ENCODE measurements around the gene VCL. TPM values are rescaled to one million over a fixed set of nuclear protein-coding genes. Genes with fewer than 3 reads are reported as not detected.

VCL gene
- total RNA-seq, 1 experiment from 2014 or later, result 291 TPM

- no peak overlapping the region for H3K14ac ChIP-seq (ENCODE audit: insufficient read depth, low read length)
- DNase-seq, result no peak
- no peak overlapping the region for H2BK20ac ChIP-seq (ENCODE audit: low read depth, low read length, poor library complexity, severe bottlenecking)
- no peaks in the 10 kb centered on the region for H3K27me3 Mint-ChIP-seq (ENCODE audit: low read depth)
- no peaks in the 10 kb centered on the region for H3K23me2 ChIP-seq (ENCODE audit: insufficient read length, low read depth, low read length, poor library complexity, severe bottlenecking)
- TF ChIP-seq CTCF (conservative IDR thresholded peaks at IDR 0.05), result no peak
- no peaks in the 10 kb centered on the region for H3K4me1 ChIP-seq (ENCODE audit: insufficient read depth, low read length)
- no peak overlapping the region for H3K27ac ChIP-seq (ENCODE audit: insufficient read length, low read depth, low read length)
- H3K56ac ChIP-seq (ENCODE audit: insufficient read length, low read depth, low read length), result no peak overlapping the region
- H2BK5ac ChIP-seq (ENCODE audit: insufficient read length, low read length), result no peak overlapping the region
- no peaks in the 10 kb centered on the region for H3K9me3 Mint-ChIP-seq
- no peak overlapping the region for H4K91ac ChIP-seq (ENCODE audit: insufficient read length, low read depth, low read length)
- no peak overlapping the region for H3K4ac ChIP-seq (ENCODE audit: low read depth, low read length)
- no peak overlapping the region for H4K8ac ChIP-seq (replicated peaks; ENCODE audit: insufficient read length, low read depth, low read length)
- H2AK5ac ChIP-seq (ENCODE audit: insufficient read length, low read length), result no peak overlapping the region
- H3K27ac Mint-ChIP-seq, result peak overlapping the region in 2 of 3 experiments; percentile 42 to 68; a peak in 2 of 7 replicates
- no peaks in the 10 kb centered on the region for H4K20me1 ChIP-seq (ENCODE audit: control insufficient read depth, insufficient read depth, insufficient read length)
- H3K4me3 Mint-ChIP-seq, result no peak overlapping the region
- no peak overlapping the region for H3K18ac ChIP-seq (ENCODE audit: insufficient read length, low read depth, low read length)
- no peaks in the 10 kb centered on the region for H3K27me3 ChIP-seq (ENCODE audit: insufficient read depth, low read length)
- peaks cover 3 to 12% (median 9%) of the 10 kb centered on the region in 3 experiments; a peak in 5 of 7 replicates for H3K36me3 Mint-ChIP-seq (ENCODE audit: insufficient read depth in 1 of 3, low read depth in 3 of 3)
- no peak overlapping the region for H3K9ac ChIP-seq (ENCODE audit: extremely low read depth, insufficient read length, low read length)
- peaks cover 5 to 15% of the 10 kb centered on the region in 2 experiments; a peak in 3 of 4 replicates for H3K4me1 Mint-ChIP-seq
- no peak overlapping the region for H3T11ph ChIP-seq (ENCODE audit: low read length)
- H3K79me2 ChIP-seq (ENCODE audit: insufficient read depth, low read length), result peaks cover 18% of the 10 kb centered on the region; the same call in 1 of the 2 replicates
- H2AFZ ChIP-seq (ENCODE audit: low read length), result no peak overlapping the region
- peaks cover 3% of the 10 kb centered on the region for H3K79me1 ChIP-seq (ENCODE audit: insufficient read depth, low read depth, low read length, poor library complexity, severe bottlenecking)
- H2BK12ac ChIP-seq (ENCODE audit: insufficient read length, low read depth, low read length), result no peak overlapping the region
- H3K9me3 ChIP-seq (ENCODE audit: control insufficient read depth, low read depth, low read length), result no peaks in the 10 kb centered on the region
- no peak overlapping the region for H3K4me2 ChIP-seq (ENCODE audit: insufficient read depth, insufficient read length, low read length)
- WGBS (ENCODE audit: extremely low coverage, insufficient read length, low lambda C conversion rate), result no CpG with 5 or more reads among the region's 2 CpGs
- H3K23ac ChIP-seq (ENCODE audit: insufficient read length, low read depth, low read length), result no peak overlapping the region
- H2BK15ac ChIP-seq (ENCODE audit: low read depth, low read length), result no peak overlapping the region
- H4K5ac ChIP-seq (ENCODE audit: insufficient read length, low read depth, low read length), result no peak overlapping the region
- no peak overlapping the region for H2BK120ac ChIP-seq (ENCODE audit: low read depth, low read length, poor library complexity, severe bottlenecking)
Observed at GRCh38 chr10:74056050-74056818, 58.3 kb downstream of the VCL start.

All from H9 (cell line).